ENCODE results near the gene NELFCD. TPM values are rescaled to one million over a fixed set of nuclear protein-coding genes. Genes with fewer than 3 reads are reported as not detected.

Gene NELFCD
- total RNA-seq, 1 experiment from 2014 or later, result 88.2 TPM

- Histone ChIP-seq H3K79me2 (ENCODE audit: insufficient read depth, low read length) (peaks cover 66% of the 10 kb centered on the region), H3K27ac (ENCODE audit: low read depth, low read length) (no peak overlapping the region), H3K4me3 (replicated peaks in 1 of 2; ENCODE audit: low read depth in 1 of 2, low read length in 2 of 2) (no peak overlapping the region), H3K9ac (ENCODE audit: low read length) (no peak overlapping the region), H2AFZ (ENCODE audit: low read depth, low read length, poor library complexity, severe bottlenecking) (no peak overlapping the region), H3K4me2 (ENCODE audit: low read length) (no peak overlapping the region), H4K20me1 (ENCODE audit: insufficient read depth) (no peaks in the 10 kb centered on the region), H3K27me3 (ENCODE audit: insufficient read depth, low read length) (no peaks in the 10 kb centered on the region), H3K36me3 (ENCODE audit: control insufficient read depth in 1 of 2, insufficient read depth in 2 of 2, low read length in 2 of 2) (peaks cover 55 to 66% of the 10 kb centered on the region in 2 experiments), H3K4me1 (ENCODE audit: control insufficient read depth in 1 of 2, insufficient read depth in 2 of 2, low read length in 2 of 2) (no peaks in the 10 kb centered on the region), H3K9me3 (ENCODE audit: control insufficient read depth in 1 of 2, insufficient read depth in 1 of 2, low read depth in 1 of 2, low read length in 2 of 2) (no peaks in the 10 kb centered on the region), H3K9me2 (ENCODE audit: insufficient read depth) (no peaks in the 10 kb centered on the region)
- TF ChIP-seq EZH2 (IDR thresholded peaks at IDR 0.05) (no peak), ELF1 (IDR thresholded peaks at IDR 0.05; ENCODE audit: borderline replicate concordance, low read depth) (no peak), RAD21 (IDR thresholded peaks at IDR 0.05; ENCODE audit: low read depth) (no peak), EZH2phosphoT487 (IDR thresholded peaks at IDR 0.05; ENCODE audit: borderline replicate concordance) (no peak)
- TF ChIP-seq, protein P1, sequence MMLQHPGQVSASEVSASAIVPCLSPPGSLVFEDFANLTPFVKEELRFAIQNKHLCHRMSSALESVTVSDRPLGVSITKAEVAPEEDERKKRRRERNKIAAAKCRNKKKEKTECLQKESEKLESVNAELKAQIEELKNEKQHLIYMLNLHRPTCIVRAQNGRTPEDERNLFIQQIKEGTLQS (IDR thresholded peaks at IDR 0.05), result no peak
- BruUV-seq (replicated peaks), result no TSS peak
- ATAC-seq (no peak), DNase-seq (ENCODE audit: low read depth, low spot score) (no peak)
- RAD21 ChIA-PET (ENCODE audit: low non-redundant PET in 1 of 2, low total read pairs in 2 of 2, uncharacterized antibody in 2 of 2, unreplicated experiment in 2 of 2), result no interaction called here
- CTCF ChIA-PET, result no interaction called here
- POLR2A ChIA-PET, result no interaction called here
- intact Hi-C loops (cut with micrococcal nuclease), result loop anchor here (10.0 kb wide), 1 partner anchor 83 kb away; no protein-coding TSS in a partner anchor
Measured at GRCh38 chr20:58987790-58988564, 6.9 kb downstream of the NELFCD start.

GRCh38 chr20:58988565-58988882 is 7.5 kb downstream of the NELFCD start:
- Histone ChIP-seq H3K79me2 (ENCODE audit: insufficient read depth, low read length) (peaks cover 60% of the 10 kb centered on the region), H3K27me3 (ENCODE audit: insufficient read depth, low read length) (no peaks in the 10 kb centered on the region), H3K9me2 (ENCODE audit: insufficient read depth) (no peaks in the 10 kb centered on the region), H3K4me2 (ENCODE audit: low read length) (no peak overlapping the region), H4K20me1 (ENCODE audit: insufficient read depth) (no peaks in the 10 kb centered on the region), H2AFZ (ENCODE audit: low read depth, low read length, poor library complexity, severe bottlenecking) (no peak overlapping the region), H3K9me3 (ENCODE audit: control insufficient read depth in 1 of 2, insufficient read depth in 1 of 2, low read depth in 1 of 2, low read length in 2 of 2) (no peaks in the 10 kb centered on the region), H3K36me3 (ENCODE audit: control insufficient read depth in 1 of 2, insufficient read depth in 2 of 2, low read length in 2 of 2) (peaks cover 59 to 71% of the 10 kb centered on the region in 2 experiments), H3K4me1 (ENCODE audit: control insufficient read depth in 1 of 2, insufficient read depth in 2 of 2, low read length in 2 of 2) (no peaks in the 10 kb centered on the region), H3K4me3 (replicated peaks in 1 of 2; ENCODE audit: low read depth in 1 of 2, low read length in 2 of 2) (no peak overlapping the region), H3K27ac (ENCODE audit: low read depth, low read length) (no peak overlapping the region), H3K9ac (ENCODE audit: low read length) (no peak overlapping the region)
- POLR2A ChIA-PET, result no interaction called here
- CTCF ChIA-PET, result no interaction called here
- intact Hi-C loops (cut with micrococcal nuclease), result loop anchor here (10.0 kb wide), 1 partner anchor 84 kb away; no protein-coding TSS in a partner anchor
- BruUV-seq (replicated peaks), result no TSS peak
- RAD21 ChIA-PET (ENCODE audit: low non-redundant PET in 1 of 2, low total read pairs in 2 of 2, uncharacterized antibody in 2 of 2, unreplicated experiment in 2 of 2), result no interaction called here
- no peak for ATAC-seq
- no peak for DNase-seq (ENCODE audit: low read depth, low spot score)
- TF ChIP-seq CBX3 (IDR thresholded peaks at IDR 0.05; ENCODE audit: low read depth) (no peak), TCF7L2 (IDR thresholded peaks at IDR 0.05; ENCODE audit: borderline replicate concordance, extremely low read depth, insufficient read depth, insufficient read length) (no peak), ZFX (IDR thresholded peaks at IDR 0.05) (no peak), CEBPB (IDR thresholded peaks at IDR 0.05; ENCODE audit: low read depth) (no peak), REST (IDR thresholded peaks at IDR 0.05; ENCODE audit: low read depth) (no peak), POLR2AphosphoS5 (IDR thresholded peaks at IDR 0.05; ENCODE audit: low read depth, low read length) (no peak), SIN3A (IDR thresholded peaks at IDR 0.05; ENCODE audit: low read depth) (no peak), JUND (IDR thresholded peaks at IDR 0.05) (no peak), ZNF274 (IDR thresholded peaks at IDR 0.05; ENCODE audit: low read depth, low read length) (no peak), FOSL1 (IDR thresholded peaks at IDR 0.05; ENCODE audit: low read depth) (no peak)
- TF ChIP-seq, protein P2, sequence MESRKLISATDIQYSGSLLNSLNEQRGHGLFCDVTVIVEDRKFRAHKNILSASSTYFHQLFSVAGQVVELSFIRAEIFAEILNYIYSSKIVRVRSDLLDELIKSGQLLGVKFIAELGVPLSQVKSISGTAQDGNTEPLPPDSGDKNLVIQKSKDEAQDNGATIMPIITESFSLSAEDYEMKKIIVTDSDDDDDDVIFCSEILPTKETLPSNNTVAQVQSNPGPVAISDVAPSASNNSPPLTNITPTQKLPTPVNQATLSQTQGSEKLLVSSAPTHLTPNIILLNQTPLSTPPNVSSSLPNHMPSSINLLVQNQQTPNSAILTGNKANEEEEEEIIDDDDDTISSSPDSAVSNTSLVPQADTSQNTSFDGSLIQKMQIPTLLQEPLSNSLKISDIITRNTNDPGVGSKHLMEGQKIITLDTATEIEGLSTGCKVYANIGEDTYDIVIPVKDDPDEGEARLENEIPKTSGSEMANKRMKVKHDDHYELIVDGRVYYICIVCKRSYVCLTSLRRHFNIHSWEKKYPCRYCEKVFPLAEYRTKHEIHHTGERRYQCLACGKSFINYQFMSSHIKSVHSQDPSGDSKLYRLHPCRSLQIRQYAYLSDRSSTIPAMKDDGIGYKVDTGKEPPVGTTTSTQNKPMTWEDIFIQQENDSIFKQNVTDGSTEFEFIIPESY (IDR thresholded peaks at IDR 0.05; ENCODE audit: extremely low read depth, insufficient replicate concordance, low read length), result no peak
